HEK293T (cell line): ENCODE measurements around the gene TMEM174.
"Not testable (repeated sequence)": the region's sequence is repeated elsewhere in the genome, so short reads cannot be mapped to it uniquely, and the experiment has no call there.

ENCODE experiments used
- CTBP1 ChIP-seq: fragments of 450-650 bp; IDR thresholded peaks from 2 replicates; pipeline ENCODE4 v1.6.1; 2016; ENCODE audit warnings: borderline replicate concordance
- TARDBP ChIP-seq: fragments of 450-650 bp; IDR thresholded peaks from 2 replicates; pipeline ENCODE4 v1.6.1; 2016
- TF ChIP-seq, protein P1 (sequence below): fragments of 450-650 bp; IDR thresholded peaks from 2 replicates; pipeline ENCODE4 v1.6.1; 2016

DNA sequence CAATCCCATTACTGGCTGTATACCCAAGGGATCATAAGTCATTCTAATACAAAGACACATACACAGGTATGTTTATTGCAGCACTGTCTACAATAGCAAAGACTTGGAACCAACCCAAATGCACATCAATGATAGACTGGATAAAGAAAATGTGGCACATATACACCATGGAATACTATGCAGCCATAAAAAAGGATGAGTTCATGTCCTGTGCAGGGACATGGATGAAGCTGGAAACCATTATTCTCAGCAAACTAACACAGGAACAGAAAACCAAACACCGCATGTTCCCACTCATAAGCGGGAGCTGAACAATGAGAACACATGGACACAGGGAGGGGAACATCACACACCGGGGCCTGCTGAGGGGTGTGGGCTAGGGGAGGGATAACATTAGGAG is 39.7 kb downstream of the TMEM174 start:
- TF ChIP-seq TARDBP, CTBP1: not testable (repeated sequence)
- TF ChIP-seq, protein P1, sequence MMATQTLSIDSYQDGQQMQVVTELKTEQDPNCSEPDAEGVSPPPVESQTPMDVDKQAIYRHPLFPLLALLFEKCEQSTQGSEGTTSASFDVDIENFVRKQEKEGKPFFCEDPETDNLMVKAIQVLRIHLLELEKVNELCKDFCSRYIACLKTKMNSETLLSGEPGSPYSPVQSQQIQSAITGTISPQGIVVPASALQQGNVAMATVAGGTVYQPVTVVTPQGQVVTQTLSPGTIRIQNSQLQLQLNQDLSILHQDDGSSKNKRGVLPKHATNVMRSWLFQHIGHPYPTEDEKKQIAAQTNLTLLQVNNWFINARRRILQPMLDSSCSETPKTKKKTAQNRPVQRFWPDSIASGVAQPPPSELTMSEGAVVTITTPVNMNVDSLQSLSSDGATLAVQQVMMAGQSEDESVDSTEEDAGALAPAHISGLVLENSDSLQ = not testable (repeated sequence)
